Esophagus muscularis mucosa (tissue), 4 donors: Measurements from ENCODE around the gene P2RX7. TPM values are rescaled to one million over a fixed set of nuclear protein-coding genes. Genes with fewer than 3 reads are reported as not detected.
"Not testable (repeated sequence)": the region's sequence is repeated elsewhere in the genome, so short reads cannot be mapped to it uniquely, and the experiment has no call there.

ENCODE experiments used
- DNase-seq: peaks from one replicate; pipeline ENCODE4 v3.0.0-alpha.2; 2017; ENCODE audit errors: extremely low spot score
- H3K27ac ChIP-seq, 4 donors: fragments of 200-600 bp; sonication (generic); replicated peaks in 1 of 4; 1 replicate in 3 of 4; 2 replicates in 1 of 4; pipeline ENCODE4 v1.5.1; 2016 to 2019; ENCODE audit warnings: mild to moderate bottlenecking in 1 of 4
- H3K27me3 ChIP-seq, 4 donors: fragments of 200-600 bp; sonication (generic); one replicate each; pipeline versions ENCODE4 v1.5.1 to v1.6.0; 2016 to 2019
- H3K36me3 ChIP-seq, 4 donors: fragments of 200-600 bp; sonication (generic); one replicate each; pipeline ENCODE4 v1.5.1; 2016 to 2019
- H3K4me1 ChIP-seq, 4 donors: fragments of 200-600 bp; sonication (generic); one replicate each; pipeline ENCODE4 v1.5.1; 2016 to 2019
- H3K4me3 ChIP-seq, 4 donors: fragments of 200-600 bp; sonication (generic); 1 replicate in 2 of 4; 2 replicates in 2 of 4; pipeline ENCODE4 v1.5.1; 2016 to 2019; ENCODE audit warnings: mild to moderate bottlenecking in 4 of 4, moderate library complexity in 1 of 4
- H3K9me3 ChIP-seq, 4 donors: fragments of 200-600 bp; sonication (generic); 1 replicate in 3 of 4; 2 replicates in 1 of 4; pipeline ENCODE4 v1.5.1; 2016 to 2019
- CTCF ChIP-seq, 3 experiments: fragments of 200-600 bp in 2 of 3; fragments of 450-650 bp in 1 of 3; sonication (generic) in 2 of 3; IDR thresholded peaks; one replicate each; pipeline ENCODE4 v1.5.1; 2017 to 2019; ENCODE audit warnings: antibody characterized with exemption in 3 of 3, mild to moderate bottlenecking in 2 of 3, moderate library complexity in 1 of 3
- EP300 ChIP-seq: sonication (generic); formaldehyde crosslinking; IDR thresholded peaks from one replicate; pipeline ENCODE4 v1.6.1; 2017; ENCODE audit warnings: antibody characterized with exemption
- POLR2A ChIP-seq: fragments of 450-650 bp; IDR thresholded peaks from one replicate; pipeline ENCODE4 v1.6.1; 2017; ENCODE audit warnings: antibody characterized with exemption, moderate library complexity, mild to moderate bottlenecking, low read depth
- POLR2AphosphoS5 ChIP-seq, 2 donors: sonication (generic); formaldehyde crosslinking; IDR thresholded peaks; one replicate each; pipeline ENCODE4 v1.6.1; 2017; ENCODE audit warnings: antibody characterized with exemption in 2 of 2
- WGBS: methylation state at CpG from one replicate; pipeline ENCODE4 v1.1.5; 2018; 5-methylcytosine and 5-hydroxymethylcytosine counted together
- intact Hi-C: fragments of 100-400 bp; cut with DNase I; formaldehyde crosslinking; loops from one replicate; pipeline ENCODE4 v1.15.1; 2023
- total RNA-seq, 4 donors: library from RNA; depleted of rRNA; stranded (reverse); fragments of >200 nt; gene quantifications; one replicate each; pipeline versions ENCODE4 v1.1.0 to v1.2.1, GENCODE V29; 2016

P2RX7 gene
- total RNA-seq, 4 donors from 2014 or later: 1.5 to 4.3 (median 2.7) TPM

- no peak for DNase-seq
- Histone ChIP-seq H3K27ac (no peak overlapping the region), H3K27me3 (no peaks in the 10 kb centered on the region), H3K4me3 (no peak overlapping the region), H3K4me1 (peaks cover 0 to 9% (median 5%) of the 10 kb centered on the region in 4 donors), H3K9me3 (no peaks in the 10 kb centered on the region), H3K36me3 (peaks cover 9 to 62% (median 43%) of the 10 kb centered on the region in 4 donors)
- 93% methylated on average over 5 of the region's 9 CpGs for WGBS
- intact Hi-C loops: no loop called here
- TF ChIP-seq POLR2AphosphoS5 (IDR thresholded peaks at IDR 0.05) (no peak), POLR2A (no peak), EP300 (no peak), CTCF (IDR thresholded peaks at IDR 0.05) (no peak)
Measured at GRCh38 chr12:121227294-121227693, 94.6 kb downstream of the P2RX7 start.

DNA sequence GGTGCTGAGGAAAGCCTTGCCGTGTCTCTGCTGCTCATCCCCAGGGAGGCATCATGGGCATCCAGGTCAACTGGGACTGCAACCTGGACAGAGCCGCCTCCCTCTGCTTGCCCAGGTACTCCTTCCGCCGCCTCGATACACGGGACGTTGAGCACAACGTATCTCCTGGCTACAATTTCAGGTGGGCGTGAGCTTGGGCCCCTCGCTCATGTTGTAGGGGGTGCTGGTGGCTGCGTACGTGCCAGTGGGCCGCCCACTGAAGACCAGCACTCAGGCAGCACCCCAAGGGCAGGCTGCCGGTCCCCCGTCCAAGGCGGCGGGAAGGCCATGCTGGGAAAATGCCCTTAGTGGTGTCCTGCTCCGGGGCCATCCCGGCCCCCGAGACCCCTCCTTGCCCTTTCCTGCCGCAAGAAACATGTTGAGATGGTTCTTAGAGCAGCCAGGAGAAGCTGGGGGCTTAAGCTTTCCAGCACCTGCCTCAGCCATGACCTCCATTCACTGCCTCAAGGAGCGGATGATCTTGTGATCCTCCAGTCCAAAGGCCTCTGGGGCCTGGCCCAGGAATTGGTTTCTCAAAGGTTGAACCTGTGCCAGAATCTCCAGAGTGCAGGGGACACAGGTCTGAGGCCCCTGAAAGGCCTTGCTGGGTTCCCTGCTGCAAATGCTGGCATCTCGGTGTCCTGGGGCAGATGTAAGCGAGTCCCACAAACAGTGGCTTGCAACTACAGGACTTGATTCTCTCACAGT is 96.4 kb downstream of the P2RX7 start:
- Histone ChIP-seq H3K36me3 (peaks cover 6 to 62% (median 43%) of the 10 kb centered on the region in 4 donors), H3K27me3 (no peaks in the 10 kb centered on the region), H3K4me1 (peaks cover 0 to 9% (median 5%) of the 10 kb centered on the region in 4 donors), H3K27ac (no peak overlapping the region), H3K9me3 (no peaks in the 10 kb centered on the region), H3K4me3 (no peak overlapping the region)
- TF ChIP-seq POLR2A (no peak), EP300 (no peak), CTCF (IDR thresholded peaks at IDR 0.05) (no peak), POLR2AphosphoS5 (IDR thresholded peaks at IDR 0.05) (no peak)
- DNase-seq: no peak
- 96% methylated on average over 3 of the region's 24 CpGs for WGBS
- intact Hi-C loops: no loop called here

GRCh38 chr12:121229826-121230537 is 97.3 kb downstream of the P2RX7 start:
- H3K4me3 ChIP-seq, H3K27ac ChIP-seq, intact Hi-C loops, H3K27me3 ChIP-seq, H3K9me3 ChIP-seq, H3K4me1 ChIP-seq: not testable (repeated sequence)
- WGBS: 52% methylated on average over 19 of the region's 19 CpGs
- peak; percentile 93 for DNase-seq
- TF ChIP-seq CTCF (IDR thresholded peaks at IDR 0.05) (peak; percentile 69 to 85 (median 78)), POLR2AphosphoS5 (IDR thresholded peaks at IDR 0.05) (peak in 1 of 2 donors; percentile 13)
- peaks cover 6 to 70% (median 43%) of the 10 kb centered on the region in 4 donors for H3K36me3 ChIP-seq

GRCh38 chr12:121230538-121230907 is 97.8 kb downstream of the P2RX7 start:
- H3K9me3 ChIP-seq: no peaks in the 10 kb centered on the region

More at GRCh38 chr12:121230538-121230907, 97.8 kb downstream of the P2RX7 start:
- Histone ChIP-seq H3K27ac (no peak overlapping the region), H3K36me3 (peaks cover 6 to 73% (median 42%) of the 10 kb centered on the region in 4 donors), H3K4me3 (no peak overlapping the region), H3K27me3 (no peaks in the 10 kb centered on the region), H3K4me1 (peaks cover 0 to 9% (median 5%) of the 10 kb centered on the region in 4 donors)
- intact Hi-C loops: no loop called here
- no peak for DNase-seq
- 87% methylated on average over 12 of the region's 12 CpGs for WGBS
- no peak for TF ChIP-seq POLR2A
- TF ChIP-seq EP300: no peak
- no peak for TF ChIP-seq CTCF (IDR thresholded peaks at IDR 0.05)
- TF ChIP-seq POLR2AphosphoS5 (IDR thresholded peaks at IDR 0.05): no peak
